ENCODE measurements around the gene PRICKLE3.
"Not testable (repeated sequence)": the region's sequence is repeated elsewhere in the genome, so short reads cannot be mapped to it uniquely, and the experiment has no call there.

The PRICKLE3 gene

GRCh38 chrX:49137492-49137891 is 48.7 kb downstream of the PRICKLE3 start:
- DNase-seq (ENCODE audit: low read depth, low spot score), result no peak
- Histone ChIP-seq H3K9me3 (ENCODE audit: low read depth, low read length) (no peaks in the 10 kb centered on the region), H3K27ac (no peak overlapping the region), H3K4me3 (no peak overlapping the region), H3K36me3 (ENCODE audit: insufficient read depth, low read length) (no peaks in the 10 kb centered on the region), H3K9ac (ENCODE audit: insufficient read length) (no peak overlapping the region)
- TF ChIP-seq EZH2 (IDR thresholded peaks at IDR 0.05) (no peak), POLR2AphosphoS5 (IDR thresholded peaks at IDR 0.05; ENCODE audit: borderline replicate concordance, low read depth, low read length) (no peak), FOXP2 (optimal IDR thresholded peaks at IDR 0.05; ENCODE audit: control extremely low read depth, extremely low read length, insufficient read depth) (no peak)

DNA sequence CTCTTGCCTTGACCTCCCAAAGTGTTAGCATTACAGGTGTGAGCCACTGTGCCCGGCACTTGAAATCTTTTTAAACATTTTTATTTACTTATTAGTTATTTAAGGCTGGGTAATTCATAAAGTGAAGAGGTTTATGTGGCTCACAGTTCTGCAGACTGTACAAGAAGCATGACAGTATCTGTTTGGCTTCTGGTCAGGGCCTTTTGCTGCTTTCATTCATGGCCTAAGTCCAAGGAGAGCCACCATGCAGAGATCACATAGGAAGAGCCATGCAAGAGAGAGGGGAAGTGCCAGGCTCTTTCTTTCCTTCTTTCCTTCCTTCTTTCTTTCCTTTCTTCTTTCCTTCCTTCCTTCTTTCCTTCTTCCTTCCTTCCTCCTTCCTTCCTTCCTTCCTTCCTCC is 52.4 kb downstream of the PRICKLE3 start:
- H3K36me3 ChIP-seq (ENCODE audit: insufficient read depth, low read length), result no peaks in the 10 kb centered on the region
- no peak overlapping the region for H3K9ac ChIP-seq (ENCODE audit: insufficient read length)
- no peak for TF ChIP-seq FOXP2 (optimal IDR thresholded peaks at IDR 0.05; ENCODE audit: control extremely low read depth, extremely low read length, insufficient read depth)
- TF ChIP-seq POLR2AphosphoS5 (IDR thresholded peaks at IDR 0.05; ENCODE audit: borderline replicate concordance, low read depth, low read length), result no peak
- TF ChIP-seq EZH2 (IDR thresholded peaks at IDR 0.05), result no peak
- no peak for DNase-seq (ENCODE audit: low read depth, low spot score)
- no peak overlapping the region for H3K4me3 ChIP-seq
- H3K27ac ChIP-seq, result no peak overlapping the region
- no peaks in the 10 kb centered on the region for H3K9me3 ChIP-seq (ENCODE audit: low read depth, low read length)

DNA sequence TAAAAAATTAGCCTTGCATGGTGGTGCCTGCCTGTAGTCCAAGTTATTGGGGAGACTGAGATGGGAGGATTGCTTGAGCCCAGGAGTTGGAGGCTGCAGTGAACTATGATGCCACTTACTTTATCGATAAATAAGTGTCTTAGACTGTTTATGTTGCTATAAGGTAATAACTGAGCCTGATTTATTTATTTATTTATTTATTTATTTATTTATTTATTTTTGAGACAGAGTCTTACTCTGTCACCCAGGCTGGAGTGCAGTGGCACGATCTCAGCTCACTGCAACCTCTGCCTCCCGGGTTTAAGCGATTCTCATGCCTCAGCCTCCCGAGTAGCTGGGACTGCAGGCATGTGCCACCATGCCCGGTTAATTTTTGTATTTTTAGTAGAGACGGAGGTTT is 53.9 kb downstream of the PRICKLE3 start:
- not testable (repeated sequence) for H3K27ac ChIP-seq; H3K36me3 ChIP-seq (ENCODE audit: insufficient read depth, low read length); H3K9ac ChIP-seq (ENCODE audit: insufficient read length); H3K9me3 ChIP-seq (ENCODE audit: low read depth, low read length); DNase-seq (ENCODE audit: low read depth, low spot score); H3K4me3 ChIP-seq

DNA sequence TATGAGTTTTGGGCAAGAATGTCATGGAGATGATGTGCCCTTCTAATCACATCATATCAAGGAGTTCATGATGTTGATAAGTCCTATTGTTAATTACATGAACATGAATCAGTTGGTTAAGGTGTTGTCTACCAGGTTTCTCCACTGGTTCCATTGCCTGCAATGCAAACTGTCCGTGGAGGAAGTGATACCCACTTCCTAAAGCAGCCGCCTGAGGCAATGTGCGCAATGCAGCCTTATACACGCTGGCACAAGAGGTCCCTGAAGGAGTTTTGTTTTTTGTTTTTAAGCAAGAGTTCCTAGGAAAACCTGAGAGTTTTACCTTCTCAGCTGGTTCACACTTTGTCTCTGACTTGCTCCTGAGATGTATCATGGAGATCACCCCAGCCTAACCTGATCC is 56.7 kb downstream of the PRICKLE3 start:
- no peaks in the 10 kb centered on the region for H3K9me3 ChIP-seq (ENCODE audit: low read depth, low read length)
- H3K9ac ChIP-seq (ENCODE audit: insufficient read length), result no peak overlapping the region
- H3K36me3 ChIP-seq (ENCODE audit: insufficient read depth, low read length), result no peaks in the 10 kb centered on the region
- H3K4me3 ChIP-seq, result no peak overlapping the region
- no peak for DNase-seq (ENCODE audit: low read depth, low spot score)
- TF ChIP-seq POLR2AphosphoS5 (IDR thresholded peaks at IDR 0.05; ENCODE audit: borderline replicate concordance, low read depth, low read length), result no peak
- no peak for TF ChIP-seq EZH2 (IDR thresholded peaks at IDR 0.05)
- TF ChIP-seq FOXP2 (optimal IDR thresholded peaks at IDR 0.05; ENCODE audit: control extremely low read depth, extremely low read length, insufficient read depth), result no peak
- H3K27ac ChIP-seq, result no peak overlapping the region

DNA sequence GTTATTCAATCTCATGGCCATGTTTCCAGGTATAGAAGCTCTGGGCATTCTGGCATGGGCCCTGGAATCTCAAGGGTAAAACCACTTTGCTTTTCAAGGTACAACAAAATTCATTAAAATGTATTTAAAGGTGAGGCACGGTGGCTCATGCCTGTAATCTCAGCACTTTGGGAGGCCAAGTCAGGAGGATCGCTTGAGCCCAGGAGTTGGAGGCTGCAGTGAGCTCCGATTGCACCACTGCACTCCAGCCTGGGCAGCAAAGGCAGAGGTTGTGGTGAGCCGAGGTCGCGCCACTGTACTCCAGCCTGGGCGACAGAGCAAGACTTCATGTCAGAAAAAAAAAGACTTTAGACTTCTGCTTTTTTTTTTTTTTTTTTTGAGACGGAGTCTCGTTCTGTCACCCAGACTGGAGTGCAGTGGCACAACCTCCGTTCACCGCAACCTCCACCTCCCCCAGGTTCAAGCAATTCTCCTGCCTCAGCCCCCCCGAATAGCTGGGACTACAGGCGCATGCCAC is 58.4 kb downstream of the PRICKLE3 start:
- not testable (repeated sequence) for DNase-seq (ENCODE audit: low read depth, low spot score); H3K4me3 ChIP-seq; H3K9me3 ChIP-seq (ENCODE audit: low read depth, low read length); H3K9ac ChIP-seq (ENCODE audit: insufficient read length); H3K36me3 ChIP-seq (ENCODE audit: insufficient read depth, low read length); H3K27ac ChIP-seq

Measured in SK-N-MC (cell line).